Occipital lobe (tissue), 2 donors: ENCODE results near the gene NLRP6. TPM values are rescaled to one million over a fixed set of nuclear protein-coding genes. Genes with fewer than 3 reads are reported as not detected.
"Not testable (repeated sequence)": the region's sequence is repeated elsewhere in the genome, so short reads cannot be mapped to it uniquely, and the experiment has no call there.

Source experiments
- DNase-seq: peaks from one replicate; lab custom pipeline; 2025; lab: John Stamatoyannopoulos, UW
- total RNA-seq: library from RNA; depleted of rRNA; stranded (reverse); fragments of >200 nt; gene quantifications from one replicate; pipeline ENCODE4 v1.2.3, GENCODE V29; 2014

NLRP6 gene
- total RNA-seq, 1 donor from 2014 or later, result not detected

- DNase-seq, result no peak
Measured at GRCh38 chr11:306645-307371, 28.6 kb downstream of the NLRP6 start.

- DNase-seq, result not testable (repeated sequence)
Measured at GRCh38 chr11:307766-308708, 29.8 kb downstream of the NLRP6 start, which contains the start of gene IFITM2. TSS of gene IFITM2 (plus strand) at chr11:307816. CDS start at chr11:308193, 377 bp downstream.

GRCh38 chr11:308740-309665, 30.8 kb downstream of the NLRP6 start:
- DNase-seq, result not testable (repeated sequence)

- DNase-seq, result not testable (repeated sequence)
Measured at GRCh38 chr11:309979-310572, 31.9 kb downstream of the NLRP6 start.

GRCh38 chr11:311013-311748, 33.0 kb downstream of the NLRP6 start:
- not testable (repeated sequence) for DNase-seq

GRCh38 chr11:312092-312816, 34.0 kb downstream of the NLRP6 start:
- DNase-seq, result no peak

- DNase-seq, result no peak
Measured at GRCh38 chr11:313304-313786, 35.1 kb downstream of the NLRP6 start.

- DNase-seq, result no peak
Measured at GRCh38 chr11:313787-314553, 35.8 kb downstream of the NLRP6 start, which contains the start of gene IFITM1. TSS of gene IFITM1 (plus strand) at chr11:314040. CDS start at chr11:314171, 131 bp downstream.

GRCh38 chr11:314554-314875, 36.3 kb downstream of the NLRP6 start:
- DNase-seq, result not testable (repeated sequence)

- DNase-seq, result no peak
Measured at GRCh38 chr11:315051-315481, 36.9 kb downstream of the NLRP6 start.

- DNase-seq, result no peak
Measured at GRCh38 chr11:315516-315994, 37.3 kb downstream of the NLRP6 start.

GRCh38 chr11:316031-316701, 38.0 kb downstream of the NLRP6 start:
- DNase-seq, result no peak

GRCh38 chr11:316891-317301, 38.7 kb downstream of the NLRP6 start:
- no peak for DNase-seq

- DNase-seq, result not testable (repeated sequence)
Measured at GRCh38 chr11:317668-318404, 39.6 kb downstream of the NLRP6 start.

- DNase-seq, result not testable (repeated sequence)
Measured at GRCh38 chr11:318405-319120, 40.4 kb downstream of the NLRP6 start.
